HepG2 (cell line): Measurements from ENCODE around the gene CNTROB. TPM values are rescaled to one million over a fixed set of nuclear protein-coding genes. Genes with fewer than 3 reads are reported as not detected.

ENCODE experiments used
- BRCA1 ChIP-seq: sonication (generic); formaldehyde crosslinking; IDR thresholded peaks from 2 replicates; pipeline ENCODE4 v1.4.0; 2020; ENCODE audit warnings: missing genetic modification reagents
- HES4 ChIP-seq: sonication (generic); formaldehyde crosslinking; IDR thresholded peaks from 2 replicates; pipeline ENCODE4 v1.9.0; 2021; ENCODE audit warnings: mild to moderate bottlenecking, missing genetic modification reagents, borderline replicate concordance
- IRF9 ChIP-seq: sonication (generic); formaldehyde crosslinking; IDR thresholded peaks from 2 replicates; pipeline ENCODE4 v1.8.0; 2022; ENCODE audit warnings: missing genetic modification reagents, mild to moderate bottlenecking, borderline replicate concordance
- JARID2 ChIP-seq: sonication (generic); formaldehyde crosslinking; IDR thresholded peaks from 2 replicates; pipeline ENCODE4 v1.8.1; 2023; ENCODE audit warnings: missing genetic modification reagents, inconsistent platforms; ENCODE audit not compliant: insufficient replicate concordance
- MTF2 ChIP-seq: sonication (generic); formaldehyde crosslinking; IDR thresholded peaks from 2 replicates; pipeline ENCODE4 v1.5.0; 2020; ENCODE audit warnings: missing genetic modification reagents, borderline replicate concordance
- PREB ChIP-seq: sonication (generic); formaldehyde crosslinking; IDR thresholded peaks from 2 replicates; pipeline ENCODE4 v1.4.0; 2020; ENCODE audit warnings: missing genetic modification reagents
- REXO4 ChIP-seq: sonication (generic); formaldehyde crosslinking; IDR thresholded peaks from 2 replicates; pipeline ENCODE4 v1.8.0; 2022; ENCODE audit warnings: missing genetic modification reagents, mild to moderate bottlenecking, borderline replicate concordance
- SMAD1 ChIP-seq: sonication (generic); formaldehyde crosslinking; IDR thresholded peaks from 2 replicates; pipeline ENCODE4 v1.4.0; 2020; ENCODE audit warnings: missing genetic modification reagents, low read depth, mild to moderate bottlenecking, borderline replicate concordance
- SRY ChIP-seq: sonication (generic); formaldehyde crosslinking; IDR thresholded peaks from 2 replicates; pipeline ENCODE4 v1.8.0; 2022; ENCODE audit warnings: mild to moderate bottlenecking, missing genetic modification reagents
- TMF1 ChIP-seq: sonication (generic); formaldehyde crosslinking; IDR thresholded peaks from 2 replicates; pipeline ENCODE4 v1.8.1; 2022; ENCODE audit warnings: low read depth, missing genetic modification reagents
- YEATS2 ChIP-seq: sonication (generic); formaldehyde crosslinking; IDR thresholded peaks from 2 replicates; pipeline ENCODE4 v1.4.0; 2020; ENCODE audit warnings: missing genetic modification reagents, borderline replicate concordance
- ZBTB7A ChIP-seq: sonication (generic); formaldehyde crosslinking; IDR thresholded peaks from 2 replicates; pipeline ENCODE4 v1.8.0; 2022; ENCODE audit warnings: mild to moderate bottlenecking, missing genetic modification reagents
- ZNF136 ChIP-seq: sonication (generic); formaldehyde crosslinking; IDR thresholded peaks from 2 replicates; pipeline ENCODE4 v1.8.1; 2022; ENCODE audit warnings: low read depth, mild to moderate bottlenecking, moderate library complexity, missing genetic modification reagents
- ZNF142 ChIP-seq: sonication (generic); formaldehyde crosslinking; IDR thresholded peaks from 2 replicates; pipeline ENCODE4 v1.4.0; 2020; ENCODE audit warnings: missing genetic modification reagents
- ZNF18 ChIP-seq: sonication (generic); formaldehyde crosslinking; IDR thresholded peaks from 2 replicates; pipeline ENCODE4 v1.8.0; 2022; ENCODE audit warnings: mild to moderate bottlenecking, missing genetic modification reagents; ENCODE audit not compliant: insufficient replicate concordance
- ZNF501 ChIP-seq: sonication (generic); formaldehyde crosslinking; IDR thresholded peaks from 2 replicates; pipeline ENCODE4 v1.5.1; 2020; ENCODE audit warnings: mild to moderate bottlenecking, moderate library complexity, missing genetic modification reagents
- ZNF674 ChIP-seq: sonication (generic); formaldehyde crosslinking; IDR thresholded peaks from 2 replicates; pipeline ENCODE4 v1.5.0; 2020; ENCODE audit warnings: low read depth, mild to moderate bottlenecking, missing genetic modification reagents
- polyA plus RNA-seq, 8 experiments: library from polyadenylated mRNA; depleted of rRNA in 3 of 8; stranded (reverse) in 7 of 8; unstranded in 1 of 8; fragments of >200 nt; fragmentation: Illumina TruSeq in 4 of 8; extraction: Trizol in 4 of 8; gene quantifications; 2 replicates each; pipeline versions ENCODE4 v1.2.1 to v1.2.3, GENCODE V29; 2011 to 2016; ENCODE audit warnings: low read depth in 4 of 8, missing spikeins in 1 of 8, mixed read lengths in 1 of 8; ENCODE audit not compliant: insufficient read depth in 1 of 8
- total RNA-seq, 5 experiments: library from RNA; depleted of rRNA; stranded (reverse); fragments of >200 nt; fragmentation: Illumina TruSeq; extraction: Trizol; gene quantifications; 2 replicates each; pipeline ENCODE4 v1.2.3, GENCODE V29; 2016; ENCODE audit warnings: low read depth in 1 of 5

The CNTROB gene
- total and polyA plus RNA-seq, 2 of the 13 experiments (the other 11 are each of a cell fraction or from before 2014, with no cell fraction given): 21.2 to 24.1 TPM

- TF ChIP-seq ZNF142 (CRISPR knock-in tag) (peak; percentile 83; the same call in 1 of the 2 replicates), ZNF674 (CRISPR knock-in tag) (no peak), ZBTB7A (peak; percentile 72; the same call in 1 of the 2 replicates), TMF1 (CRISPR knock-in tag) (peak; percentile 96; the same call in 1 of the 2 replicates), JARID2 (CRISPR knock-in tag) (no peak), SRY (CRISPR knock-in tag) (peak; percentile 97; the same call in 1 of the 2 replicates), ZNF136 (CRISPR knock-in tag) (no peak), ZNF501 (CRISPR knock-in tag) (no peak; the same call in 1 of the 2 replicates), REXO4 (CRISPR knock-in tag) (peak; percentile 80; the same call in 1 of the 2 replicates), SMAD1 (CRISPR knock-in tag) (no peak), MTF2 (CRISPR knock-in tag) (0 out of 2 replicates have a peak, but pooled peaks have one; percentile 41), BRCA1 (CRISPR knock-in tag) (peak; percentile 88), PREB (CRISPR knock-in tag) (0 out of 2 replicates have a peak, but pooled peaks have one; percentile 33), ZNF18 (CRISPR knock-in tag) (no peak), HES4 (CRISPR knock-in tag) (0 out of 2 replicates have a peak, but pooled peaks have one; percentile 44), IRF9 (CRISPR knock-in tag) (peak; percentile 89), YEATS2 (no peak)
Observed at GRCh38 chr17:7915611-7916384, 16.2 kb upstream of the CNTROB start, which contains the start of gene RNF227 (continued).
